Measurements from ENCODE around the gene ICE2.

- TF ChIP-seq CTCF (IDR thresholded peaks at IDR 0.05; ENCODE audit: low read length) (no peak), EZH2 (optimal IDR thresholded peaks at IDR 0.05; ENCODE audit: low read depth, low read length) (no peak)
Measured at GRCh38 chr15:60370105-60370868, 108.7 kb downstream of the ICE2 start.
